ENCODE data around the gene SMIM7.
"Not testable (repeated sequence)": the region's sequence is repeated elsewhere in the genome, so short reads cannot be mapped to it uniquely, and the experiment has no call there.

Gene SMIM7

DNA sequence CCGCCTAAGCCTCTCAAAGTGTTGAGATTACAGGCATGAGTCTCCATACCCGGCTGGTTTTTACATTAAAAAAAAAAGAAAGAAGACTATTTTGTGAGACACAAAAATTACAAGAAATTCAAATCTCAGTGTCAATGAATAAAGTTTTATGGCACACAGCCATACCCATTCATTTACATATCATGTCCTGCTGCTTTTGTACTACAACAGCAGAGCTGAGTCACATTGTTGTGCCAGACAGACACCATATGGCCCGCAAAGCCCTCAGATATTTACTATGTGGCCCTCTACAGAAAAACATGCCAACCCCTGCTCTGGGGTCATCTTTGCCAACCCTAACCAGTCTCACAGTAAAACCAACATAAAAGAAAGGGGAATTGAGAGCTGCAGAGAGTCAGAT is 5.3 kb downstream of the SMIM7 start:
- DNase-seq (ENCODE audit: low read depth), result no peak

GRCh38 chr19:16654140-16654539 is 5.8 kb downstream of the SMIM7 start:
- no peak for DNase-seq (ENCODE audit: low read depth)

DNA sequence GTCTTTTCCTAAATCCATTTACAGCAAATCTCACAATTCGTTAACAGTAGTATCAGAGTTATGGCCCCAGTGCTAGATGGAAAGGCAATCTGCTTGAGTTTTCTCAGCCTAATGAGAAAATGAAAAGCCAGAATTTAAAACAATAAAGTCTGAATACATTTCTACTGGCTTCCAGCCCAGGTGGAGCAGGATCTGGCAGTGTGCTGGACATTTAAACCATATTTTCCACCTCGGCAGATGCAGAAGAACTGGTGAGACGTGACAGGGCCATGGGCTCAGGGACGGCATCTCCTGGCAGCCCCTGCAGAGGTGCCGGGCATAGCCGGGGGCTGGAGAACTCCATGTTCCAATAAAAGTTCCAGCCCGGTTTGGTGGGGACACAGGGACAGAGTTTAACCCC is 7.1 kb downstream of the SMIM7 start:
- no peak for DNase-seq (ENCODE audit: low read depth)

DNA sequence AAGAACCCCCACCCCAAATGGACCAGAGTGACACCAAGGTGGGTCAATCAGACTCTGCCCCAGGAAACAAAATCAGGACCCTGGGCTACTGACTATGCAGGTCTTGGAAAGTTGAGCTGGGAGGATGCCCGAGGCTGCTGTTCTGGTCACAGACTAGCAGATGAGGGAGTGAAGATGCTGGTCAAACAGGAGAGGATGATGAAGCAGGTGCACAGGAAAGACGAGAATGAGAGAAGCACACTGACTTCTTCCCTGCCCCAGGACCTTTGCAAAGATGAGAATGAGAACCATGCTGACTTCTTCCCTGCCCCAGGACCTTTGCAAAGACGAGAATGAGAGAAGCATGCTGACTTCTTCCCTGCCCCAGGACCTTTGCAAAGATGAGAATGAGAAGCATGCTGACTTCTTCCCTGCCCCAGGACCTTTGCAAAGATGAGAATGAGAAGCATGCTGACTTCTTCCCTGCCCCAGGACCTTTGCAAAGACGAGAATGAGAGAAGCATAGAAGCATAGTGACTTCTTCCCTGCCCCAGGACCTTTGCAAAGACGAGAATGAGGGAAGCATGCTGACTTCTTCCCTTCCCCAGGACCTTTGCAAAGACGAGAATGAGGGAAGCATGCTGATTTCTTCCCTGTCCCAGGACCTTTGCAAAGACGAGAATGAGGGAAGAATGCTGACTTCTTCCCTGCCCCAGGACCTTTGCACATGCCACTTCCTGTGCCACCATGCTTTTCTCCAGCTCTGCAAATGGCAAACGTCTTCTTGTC is 8.3 kb downstream of the SMIM7 start:
- DNase-seq (ENCODE audit: low read depth), result not testable (repeated sequence)

- no peak for DNase-seq (ENCODE audit: low read depth)
These were observed 9.1 kb downstream of the SMIM7 start for GRCh38 chr19:16650821-16651220.

DNA sequence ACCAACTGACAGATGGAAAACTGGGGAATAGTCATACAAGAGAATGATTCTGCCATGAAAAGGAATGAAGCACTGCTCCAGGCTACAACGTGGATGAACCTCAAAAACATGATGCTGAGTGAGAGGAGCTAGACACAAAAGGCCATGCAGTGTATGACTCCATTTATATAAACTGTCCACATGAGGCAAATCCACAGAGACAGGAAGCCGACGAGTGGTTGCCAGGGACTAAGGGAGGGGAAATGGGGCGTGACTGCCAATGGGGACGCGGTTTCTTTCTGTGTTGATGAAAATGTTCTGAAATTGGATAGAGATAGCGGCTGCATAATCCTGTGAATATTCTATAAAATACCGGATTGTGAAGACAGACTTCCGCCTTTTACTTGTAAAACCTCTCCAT is 10.2 kb downstream of the SMIM7 start:
- no peak for DNase-seq (ENCODE audit: low read depth)

DNA sequence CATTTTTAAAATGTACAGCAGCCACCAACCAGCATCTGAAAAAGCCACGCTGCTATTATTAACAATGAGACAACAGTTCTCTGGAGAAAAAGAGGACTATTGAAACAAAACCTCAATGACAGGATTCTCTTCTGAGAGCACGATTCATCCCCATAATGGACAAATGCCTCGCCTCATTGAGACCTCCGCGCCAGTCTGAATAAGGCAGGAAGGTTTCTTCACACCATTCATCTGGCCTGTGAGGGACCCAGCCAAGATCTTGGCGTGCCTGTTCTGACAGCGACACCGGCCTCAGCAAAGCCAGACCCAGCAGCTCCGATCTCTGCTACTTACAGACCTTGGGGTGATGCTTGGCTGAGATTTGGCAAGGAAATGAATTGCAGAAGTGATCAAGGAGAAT is 14.8 kb downstream of the SMIM7 start:
- no peak for DNase-seq (ENCODE audit: low read depth)

GRCh38 chr19:16641695-16642094 is 18.2 kb downstream of the SMIM7 start:
- no peak for DNase-seq (ENCODE audit: low read depth)

DNA sequence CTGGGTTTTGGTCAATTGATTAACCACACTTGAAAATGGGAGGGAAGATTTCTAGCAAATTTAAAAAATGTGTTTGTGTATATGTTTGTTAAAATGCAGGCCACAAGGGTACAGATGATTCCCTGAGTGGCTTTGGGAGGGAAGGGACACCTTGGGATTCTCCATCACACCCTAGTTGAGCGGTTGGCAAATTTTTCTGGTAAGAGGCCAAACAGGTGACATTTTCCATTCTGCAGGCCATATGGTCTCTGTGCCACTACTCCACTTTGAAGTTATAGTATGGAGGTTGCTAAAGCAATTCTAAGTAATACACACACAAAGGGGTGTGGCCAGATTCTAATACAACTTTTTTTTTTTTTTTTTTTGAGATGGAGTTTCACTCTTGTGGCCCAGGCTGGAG is 19.0 kb downstream of the SMIM7 start:
- DNase-seq (ENCODE audit: low read depth), result no peak

DNA sequence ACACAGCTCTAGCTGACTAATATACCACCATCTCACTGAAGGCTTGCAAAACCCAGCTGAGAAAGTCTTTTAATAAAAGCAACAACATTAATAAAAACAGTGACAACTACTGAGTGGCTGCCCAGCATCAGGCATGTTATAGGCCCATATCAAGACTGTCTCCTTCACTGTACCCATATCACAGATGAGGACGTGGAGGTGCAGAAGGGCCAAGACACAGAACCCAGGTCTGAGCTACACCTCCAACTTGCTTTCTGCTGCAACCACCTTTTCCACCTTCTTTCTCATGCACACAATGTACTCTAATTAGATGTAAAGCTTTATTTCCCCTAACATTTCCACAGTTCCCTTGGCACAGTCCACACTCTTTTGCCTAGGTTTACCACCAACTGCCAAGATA is 21.3 kb downstream of the SMIM7 start:
- DNase-seq (ENCODE audit: low read depth), result no peak

GRCh38 chr19:16637535-16637934 is 22.4 kb downstream of the SMIM7 start:
- DNase-seq (ENCODE audit: low read depth), result no peak

DNA sequence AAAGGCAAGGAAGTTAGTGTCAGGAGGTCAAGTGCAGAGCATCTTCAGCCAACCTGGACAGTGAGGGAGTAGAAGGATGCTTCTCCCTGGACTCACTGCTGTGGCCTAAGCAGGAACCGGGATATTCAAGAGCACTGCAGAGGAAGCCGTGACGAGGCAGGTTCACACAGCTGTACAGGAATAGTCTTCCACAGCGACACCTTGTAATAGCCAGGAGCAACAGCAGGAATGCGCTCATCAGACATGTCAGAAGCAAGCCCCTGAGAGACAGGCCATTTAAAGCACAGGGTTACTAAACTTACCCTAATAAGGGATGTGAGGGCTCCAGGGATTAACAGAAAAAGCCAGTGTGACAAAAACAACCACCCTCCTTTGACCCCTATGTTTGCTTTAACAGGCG is 28.5 kb downstream of the SMIM7 start:
- no peak for DNase-seq (ENCODE audit: low read depth)

DNA sequence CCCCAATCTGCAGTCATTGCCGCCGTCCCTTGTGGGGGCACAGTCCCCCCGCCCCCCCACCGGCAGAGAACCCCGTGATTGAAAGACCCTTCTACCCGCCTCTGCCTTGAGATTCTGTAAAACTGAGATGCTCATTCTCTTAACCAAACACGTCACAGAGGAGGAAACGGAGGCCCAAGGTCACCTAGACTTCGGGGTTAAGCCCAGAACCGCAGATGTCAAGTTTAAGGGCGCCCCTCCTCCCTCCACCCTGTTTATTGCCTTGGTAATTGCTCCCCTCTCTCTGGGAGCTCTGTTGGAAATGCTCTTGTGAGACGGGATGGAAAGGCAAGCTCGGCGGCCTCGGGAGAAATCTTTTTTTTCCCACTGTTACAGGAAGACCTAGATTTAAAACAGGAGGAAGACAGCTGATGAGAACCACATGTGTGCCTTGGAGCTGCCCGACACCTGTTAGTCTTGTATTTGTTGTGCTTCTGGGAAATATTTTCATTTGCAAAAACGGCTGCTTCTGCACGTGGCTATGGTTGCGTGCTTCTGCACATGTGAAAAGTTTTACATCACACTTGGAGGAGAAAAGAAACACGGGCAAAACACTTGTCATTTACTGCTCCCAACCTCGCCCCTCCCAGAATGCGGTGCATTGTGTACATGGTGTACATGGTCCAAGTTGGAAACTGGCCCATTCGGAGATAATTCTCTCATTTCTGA is 30.8 kb downstream of the SMIM7 start:
- no peak for DNase-seq (ENCODE audit: low read depth)

GRCh38 chr19:16628183-16628983 is 31.6 kb downstream of the SMIM7 start, which contains the start of gene MED26:
Gene MED26 (minus strand): TSS chr19:16628204. CDS start chr19:16627943, 261 bp downstream.
- peak; percentile 97 for DNase-seq (ENCODE audit: low read depth)

DNA sequence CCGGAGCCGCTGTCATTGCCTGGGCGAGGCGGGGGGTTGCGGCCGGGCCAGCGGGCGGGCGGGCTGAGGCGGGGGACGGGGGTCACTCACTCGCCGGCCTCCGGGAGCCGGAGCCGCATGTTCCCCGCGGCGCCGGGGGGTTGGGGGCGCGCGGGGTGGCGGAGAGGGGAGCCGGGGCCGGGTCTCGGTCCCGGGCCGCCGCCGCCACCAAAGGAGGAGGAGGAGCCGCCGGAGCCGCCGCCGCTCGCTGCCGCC is 32.1 kb downstream of the SMIM7 start:
- no peak for DNase-seq (ENCODE audit: low read depth)

GRCh38 chr19:16627193-16627927 is 32.6 kb downstream of the SMIM7 start:
- DNase-seq (ENCODE audit: low read depth), result no peak

DNA sequence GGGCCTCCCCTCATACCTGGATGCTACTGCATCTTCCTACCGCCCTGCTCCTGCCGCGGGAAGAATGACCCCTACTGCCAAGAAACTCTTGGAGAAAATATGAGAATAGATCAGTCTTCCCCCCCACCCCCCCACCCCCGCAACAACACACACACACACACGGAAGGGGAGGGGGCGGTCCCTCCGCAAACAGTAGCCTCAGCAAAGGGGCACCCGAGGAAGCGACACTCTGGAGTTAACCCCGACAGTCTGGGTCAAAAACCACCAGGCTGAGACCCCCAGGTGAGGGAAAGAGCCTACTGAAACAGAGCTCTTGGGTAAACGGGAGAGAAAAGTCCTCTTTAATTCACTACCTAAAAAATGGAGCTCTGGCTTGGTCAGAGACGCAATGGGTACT is 33.1 kb downstream of the SMIM7 start:
- no peak for DNase-seq (ENCODE audit: low read depth)

DNA sequence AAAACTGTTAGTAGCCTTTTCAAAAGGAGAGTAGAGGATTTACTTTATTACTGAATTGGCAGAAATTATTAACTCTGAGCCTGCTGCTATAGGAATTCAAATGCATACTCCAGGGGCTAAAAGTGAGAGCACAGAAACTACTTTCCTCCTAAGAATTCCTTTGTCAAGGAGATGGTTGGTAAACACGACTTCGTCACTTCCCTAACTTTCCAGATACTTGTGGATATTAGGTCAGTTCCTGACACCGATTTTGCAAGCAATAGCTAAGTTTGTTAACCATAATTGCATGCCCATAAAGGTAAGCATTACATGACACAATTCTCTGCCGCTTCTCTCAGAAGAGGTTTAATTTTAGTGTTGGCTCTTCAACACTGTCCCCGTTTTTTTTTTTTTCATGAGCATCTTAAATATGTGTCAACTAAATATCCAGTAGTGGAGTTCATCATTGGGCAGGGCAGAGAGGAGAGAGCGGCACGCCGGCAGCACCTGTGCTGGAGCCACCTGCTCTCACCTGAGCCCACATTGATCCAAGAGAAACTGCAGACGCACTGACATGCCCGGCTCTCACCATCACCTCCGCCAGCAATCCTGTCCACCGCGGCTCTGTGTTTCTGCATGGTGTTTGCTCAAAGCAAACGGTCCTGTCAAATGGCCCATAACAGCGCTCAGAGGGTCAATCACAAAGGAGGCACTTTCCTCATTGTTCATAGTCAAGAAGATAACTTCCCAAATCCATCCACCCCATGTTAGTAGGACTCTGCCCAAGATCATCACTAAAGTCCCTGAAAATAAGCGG is 34.6 kb downstream of the SMIM7 start:
- no peak for DNase-seq (ENCODE audit: low read depth)

- no peak for DNase-seq (ENCODE audit: low read depth)
These were observed 35.7 kb downstream of the SMIM7 start for GRCh38 chr19:16624236-16624635.

GRCh38 chr19:16623576-16623975 is 36.4 kb downstream of the SMIM7 start:
- no peak for DNase-seq (ENCODE audit: low read depth)

GRCh38 chr19:16623066-16623465 is 36.9 kb downstream of the SMIM7 start:
- no peak for DNase-seq (ENCODE audit: low read depth)

All from activated T-helper 1 cell treated with Interleukin-2 at 50 U/mL for 16 hours (primary cell).